ENCODE results near the gene NDUFB4. TPM values are rescaled to one million over a fixed set of nuclear protein-coding genes. Genes with fewer than 3 reads are reported as not detected.

NDUFB4 gene
- total and polyA plus RNA-seq, 10 donors, result 65.9 to 158 (median 84.6) TPM

DNA sequence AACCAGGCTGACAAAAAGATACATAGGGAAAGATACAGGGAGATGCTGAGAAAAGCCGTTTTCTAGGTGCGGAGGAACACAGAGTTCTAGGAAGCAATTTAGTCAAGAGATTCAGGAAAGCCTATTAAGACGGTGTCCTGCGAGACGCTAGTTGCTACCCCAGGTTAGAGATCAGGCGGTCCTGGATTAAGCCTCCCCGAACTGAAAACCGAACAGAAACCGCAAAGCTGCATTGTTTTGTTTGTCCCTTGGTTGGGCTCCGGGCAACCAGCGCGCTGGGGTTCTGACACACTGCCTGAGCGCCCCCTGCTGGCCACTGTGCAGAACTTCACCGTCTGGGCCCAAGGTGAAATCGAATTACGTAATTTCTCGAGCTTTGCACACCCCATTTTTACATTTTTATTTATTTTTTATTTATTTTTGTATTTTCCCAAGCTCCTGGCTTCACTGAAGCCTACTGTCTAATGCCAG, 37.3 kb upstream of the NDUFB4 start:
- Histone ChIP-seq H3K36me3 (no peaks in the 10 kb centered on the region), H3K27me3 (replicated peaks in 1 of 7) (peaks cover 0 to 4% (median 0%) of the 10 kb centered on the region in 7 donors), H3K4me1 (peaks cover 12 to 50% (median 31%) of the 10 kb centered on the region in 6 donors), H3K4me3 (peak overlapping the region in 7 of 8 donors; percentile 16 to 62 (median 35)), H3K9me3 (no peaks in the 10 kb centered on the region), H3K27ac (peak overlapping the region; percentile 58 to 87 (median 82))
- TF ChIP-seq POLR2A (IDR thresholded peaks at IDR 0.05), result no peak
- peak; percentile 41 to 77 (median 56) for TF ChIP-seq POLR2AphosphoS5 (IDR thresholded peaks at IDR 0.05)
- TF ChIP-seq, protein P1, sequence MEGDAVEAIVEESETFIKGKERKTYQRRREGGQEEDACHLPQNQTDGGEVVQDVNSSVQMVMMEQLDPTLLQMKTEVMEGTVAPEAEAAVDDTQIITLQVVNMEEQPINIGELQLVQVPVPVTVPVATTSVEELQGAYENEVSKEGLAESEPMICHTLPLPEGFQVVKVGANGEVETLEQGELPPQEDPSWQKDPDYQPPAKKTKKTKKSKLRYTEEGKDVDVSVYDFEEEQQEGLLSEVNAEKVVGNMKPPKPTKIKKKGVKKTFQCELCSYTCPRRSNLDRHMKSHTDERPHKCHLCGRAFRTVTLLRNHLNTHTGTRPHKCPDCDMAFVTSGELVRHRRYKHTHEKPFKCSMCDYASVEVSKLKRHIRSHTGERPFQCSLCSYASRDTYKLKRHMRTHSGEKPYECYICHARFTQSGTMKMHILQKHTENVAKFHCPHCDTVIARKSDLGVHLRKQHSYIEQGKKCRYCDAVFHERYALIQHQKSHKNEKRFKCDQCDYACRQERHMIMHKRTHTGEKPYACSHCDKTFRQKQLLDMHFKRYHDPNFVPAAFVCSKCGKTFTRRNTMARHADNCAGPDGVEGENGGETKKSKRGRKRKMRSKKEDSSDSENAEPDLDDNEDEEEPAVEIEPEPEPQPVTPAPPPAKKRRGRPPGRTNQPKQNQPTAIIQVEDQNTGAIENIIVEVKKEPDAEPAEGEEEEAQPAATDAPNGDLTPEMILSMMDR (IDR thresholded peaks at IDR 0.05 in 8 of 11, conservative IDR thresholded peaks at IDR 0.05 in 3 of 11), result peak; percentile 96 to 99 (median 98)
- 0 to 2% (median 1%) methylated on average over 17 of the region's 17 CpGs for WGBS, 5 donors
- intact Hi-C loops (cut with DNase I; ENCODE audit: low total_unique reads), result loop anchor here (5.0 to 10.0 kb wide), 3 partner anchors 134 to 664 kb away; no protein-coding TSS in a partner anchor
- peak; percentile 95 for DNase-seq

DNA sequence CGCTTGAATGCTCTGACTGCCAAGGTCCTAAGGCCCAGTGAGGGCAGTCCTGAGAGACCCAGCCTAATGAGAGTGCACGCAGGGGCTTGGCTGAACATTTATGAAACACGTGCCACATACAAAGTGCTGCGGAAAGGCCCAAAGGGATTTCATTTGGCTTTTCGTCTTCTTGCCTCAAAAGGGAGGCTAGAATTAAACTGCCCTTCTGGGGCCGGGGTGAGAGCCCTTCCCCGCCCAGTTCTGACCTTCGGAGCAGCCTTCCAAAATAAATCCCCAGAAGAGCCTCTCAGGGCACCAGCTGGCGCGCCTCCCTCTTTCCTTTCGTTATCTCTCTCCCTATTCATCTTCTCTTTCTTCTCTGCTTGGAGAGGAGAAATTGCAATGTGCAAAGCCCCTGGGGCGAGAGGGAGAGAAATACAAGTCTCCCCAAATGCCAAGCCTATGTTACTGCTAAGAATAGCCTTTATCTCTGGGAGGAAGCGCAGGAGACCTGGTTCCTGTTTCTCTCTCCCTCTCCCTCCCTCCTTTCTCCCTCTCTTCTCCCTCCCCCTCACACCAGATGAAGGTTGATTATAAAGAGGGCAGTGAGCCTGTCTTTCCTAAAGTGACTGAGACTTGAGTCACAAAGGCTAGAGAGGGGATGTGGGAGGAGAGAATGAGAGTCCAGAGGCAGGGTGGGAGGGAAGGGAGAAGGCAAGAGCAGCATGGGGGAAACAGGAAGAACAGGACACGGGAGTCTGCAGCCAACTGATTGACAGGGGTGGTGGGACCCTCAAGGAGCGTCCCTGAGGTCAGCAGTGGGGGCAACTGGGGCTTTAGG, 36.7 kb upstream of the NDUFB4 start:
- peak; percentile 78 for DNase-seq
- intact Hi-C loops (cut with DNase I; ENCODE audit: low total_unique reads), result loop anchor here (2.0 to 10.0 kb wide), 4 partner anchors 135 to 665 kb away; no protein-coding TSS in a partner anchor
- no peak for TF ChIP-seq POLR2A (IDR thresholded peaks at IDR 0.05)
- TF ChIP-seq, protein P1 (IDR thresholded peaks at IDR 0.05 in 8 of 11, conservative IDR thresholded peaks at IDR 0.05 in 3 of 11), result peak in 4 of 11 experiments; percentile 7 to 69 (median 28)
- 4 to 8% (median 7%) methylated on average over 15 of the region's 15 CpGs for WGBS, 5 donors
- H3K4me1 ChIP-seq, result peaks cover 12 to 50% (median 31%) of the 10 kb centered on the region in 6 donors
- H3K36me3 ChIP-seq, result no peaks in the 10 kb centered on the region
- H3K4me3 ChIP-seq, result peak overlapping the region in 7 of 8 donors; percentile 16 to 62 (median 35)
- peak overlapping the region; percentile 58 to 87 (median 82) for H3K27ac ChIP-seq
- H3K9me3 ChIP-seq, result no peaks in the 10 kb centered on the region
- H3K27me3 ChIP-seq (replicated peaks in 1 of 7), result peaks cover 0 to 4% (median 0%) of the 10 kb centered on the region in 7 donors

DNA sequence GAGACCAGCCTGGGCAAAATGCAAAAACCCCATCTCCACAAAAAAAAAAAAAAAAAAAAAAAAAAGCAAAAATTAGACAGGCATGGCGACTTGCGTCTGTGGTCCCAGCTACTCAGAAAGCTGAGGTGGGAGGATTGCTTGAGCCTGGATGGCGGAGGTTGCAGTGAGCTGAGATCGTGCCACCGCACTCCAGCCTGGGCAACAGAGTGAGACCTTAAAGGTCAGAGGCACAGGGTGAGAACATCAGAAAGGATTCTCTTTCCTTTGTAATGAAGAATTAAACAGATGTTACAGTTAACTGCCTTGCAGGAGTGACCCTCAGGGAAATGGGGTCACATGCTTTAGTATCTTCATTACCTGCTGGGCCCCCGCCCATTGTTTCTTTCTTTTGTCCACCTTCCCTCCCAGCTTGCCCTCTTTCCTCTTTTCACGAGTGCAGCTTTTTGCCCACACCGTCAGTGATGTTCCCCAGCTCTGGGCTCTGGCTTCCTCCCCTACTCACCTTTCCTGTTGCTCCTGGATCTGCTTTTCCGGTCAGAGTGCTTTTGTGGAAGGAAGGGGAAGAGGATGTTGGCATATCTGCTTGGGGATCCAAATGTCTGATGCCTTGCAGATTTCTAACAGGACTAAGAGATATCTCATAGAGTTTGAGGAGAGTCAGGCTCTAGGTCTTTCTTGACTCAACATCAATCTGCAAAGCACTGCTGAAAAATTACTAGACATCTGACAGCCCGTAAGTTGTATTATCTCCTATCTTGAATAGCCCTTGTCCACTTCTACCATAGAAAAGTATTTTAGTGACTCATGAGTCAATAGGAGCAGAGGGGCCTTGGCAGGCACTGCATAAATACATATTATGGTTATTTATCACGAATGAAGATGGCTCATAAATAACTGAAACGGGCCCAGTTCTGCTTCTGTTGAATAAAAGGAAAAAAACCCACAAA, 35.6 kb upstream of the NDUFB4 start:
- Histone ChIP-seq H3K9me3 (no peaks in the 10 kb centered on the region), H3K27ac (peak overlapping the region in 3 of 8 donors; percentile 85 to 87 (median 85)), H3K36me3 (no peaks in the 10 kb centered on the region), H3K27me3 (replicated peaks in 1 of 7) (peaks cover 0 to 4% (median 0%) of the 10 kb centered on the region in 7 donors), H3K4me1 (peaks cover 12 to 46% (median 31%) of the 10 kb centered on the region in 6 donors), H3K4me3 (no peak overlapping the region)
- no peak for DNase-seq
- 72 to 77% (median 76%) methylated on average over 12 of the region's 12 CpGs for WGBS, 5 donors
- intact Hi-C loops (cut with DNase I; ENCODE audit: low total_unique reads), result loop anchor here (2.0 kb wide), 1 partner anchor 234 kb away; no protein-coding TSS in a partner anchor
- TF ChIP-seq POLR2A (IDR thresholded peaks at IDR 0.05) (no peak), POLR2AphosphoS5 (IDR thresholded peaks at IDR 0.05) (no peak)
- TF ChIP-seq, protein P1 (IDR thresholded peaks at IDR 0.05 in 8 of 11, conservative IDR thresholded peaks at IDR 0.05 in 3 of 11), result no peak
